ENCODE results near the gene APOA1.

Gene APOA1

DNA sequence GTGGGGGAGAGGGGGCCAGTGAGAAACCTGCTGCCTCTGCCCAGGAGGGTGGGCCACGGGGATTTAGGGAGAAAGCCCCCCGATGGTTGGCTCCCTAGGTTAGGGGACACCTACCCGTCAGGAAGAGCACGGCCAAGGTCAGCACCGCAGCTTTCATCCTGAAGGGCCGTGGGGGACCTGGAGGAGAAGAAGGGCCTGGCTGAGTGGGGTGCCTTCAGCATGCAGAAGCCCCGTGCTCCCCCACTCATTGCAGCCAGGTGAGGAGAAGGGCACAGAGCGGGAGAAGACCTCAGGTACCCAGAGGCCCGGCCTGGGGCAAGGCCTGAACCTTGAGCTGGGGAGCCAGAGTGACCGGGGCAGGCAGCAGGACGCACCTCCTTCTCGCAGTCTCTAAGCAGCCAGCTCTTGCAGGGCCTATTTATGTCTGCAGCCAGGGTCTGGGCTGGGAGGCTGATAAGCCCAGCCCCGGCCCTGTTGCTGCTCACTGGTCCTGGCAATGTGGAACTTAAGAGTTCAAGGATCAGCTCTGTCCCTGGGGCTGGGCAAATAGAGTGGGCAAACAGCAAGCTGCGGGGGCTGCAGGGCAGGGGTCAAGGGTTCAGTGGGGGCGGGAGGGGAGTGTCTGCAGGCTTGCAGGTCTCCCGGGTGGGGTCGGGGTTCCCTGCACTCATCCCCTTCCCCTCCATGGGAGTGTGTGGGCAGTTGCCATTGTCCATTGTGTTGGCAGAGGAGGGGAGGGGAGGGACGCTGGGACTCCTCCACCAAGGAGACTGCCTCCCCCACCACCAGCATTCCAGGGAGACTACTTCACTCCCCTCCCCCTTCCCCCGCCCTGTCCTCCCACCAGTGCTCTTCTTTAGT lies at the start of gene APOA1:
APOA1 (minus strand) TSS at position 392 of the 861 bp plus-strand sequence; CDS start at position 157, 235 bp downstream.
- no peak within 1 kb of the TSS for H3K4me3 ChIP-seq (ENCODE audit: low read depth, low read length)
- H3K36me3 ChIP-seq (ENCODE audit: control insufficient read depth, insufficient read depth, low read length): no peaks in the 10 kb centered on the region
- no peak within 1 kb of the TSS for H3K27ac ChIP-seq (ENCODE audit: low read depth, low read length)
- peaks cover 26% of the 10 kb centered on the region for H3K4me1 ChIP-seq (ENCODE audit: control insufficient read depth, insufficient read depth, low read length)
- no peak within 1 kb of the TSS for H3K9ac ChIP-seq (ENCODE audit: low read length)
- no peaks in the 10 kb centered on the region for H3K9me3 ChIP-seq (ENCODE audit: control insufficient read depth, insufficient read depth, low read depth, low read length)
- peaks cover 9% of the 10 kb centered on the region for H3K27me3 ChIP-seq (ENCODE audit: control insufficient read depth, insufficient read depth, low read length)

DNA sequence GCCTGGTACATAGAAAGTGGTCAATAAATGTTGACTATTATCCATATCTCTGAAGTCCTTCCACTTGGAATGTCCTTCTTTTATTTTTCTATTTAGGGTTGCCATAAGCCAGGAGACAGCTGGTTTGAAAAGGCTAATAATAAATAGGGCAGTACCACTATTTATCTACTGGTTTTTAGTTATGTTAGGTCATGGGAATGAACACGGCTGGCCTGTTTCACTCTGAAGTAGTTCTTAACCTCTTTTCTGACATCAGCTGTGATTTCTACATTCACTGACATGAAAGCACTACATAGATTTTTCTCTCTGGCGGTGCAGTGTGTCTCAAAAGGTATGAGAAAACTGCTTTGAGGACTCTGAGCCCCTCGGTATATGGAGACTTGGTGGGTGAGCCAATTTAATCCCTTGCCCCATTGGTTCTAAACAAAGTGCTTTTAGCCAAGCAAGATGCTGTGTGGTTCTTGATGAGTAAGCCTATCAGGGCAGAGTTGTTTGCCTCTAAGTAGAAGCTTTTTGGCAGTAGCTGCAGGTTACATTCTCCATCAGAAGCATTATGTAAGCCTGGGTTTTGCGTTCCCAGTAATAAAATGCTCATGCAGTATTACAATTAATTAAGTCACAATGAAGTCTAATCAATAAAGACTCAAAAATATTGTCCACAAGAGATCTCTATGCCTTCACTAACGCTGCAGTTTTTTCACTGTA lies 48.7 kb upstream of the APOA1 start:
- no peak overlapping the region for H3K4me3 ChIP-seq (ENCODE audit: low read depth, low read length)
- no peak overlapping the region for H3K9ac ChIP-seq (ENCODE audit: low read length)
- H3K27me3 ChIP-seq (ENCODE audit: control insufficient read depth, insufficient read depth, low read length): no peaks in the 10 kb centered on the region
- H3K27ac ChIP-seq (ENCODE audit: low read depth, low read length): no peak overlapping the region
- H3K9me3 ChIP-seq (ENCODE audit: control insufficient read depth, insufficient read depth, low read depth, low read length): no peaks in the 10 kb centered on the region
- no peaks in the 10 kb centered on the region for H3K4me1 ChIP-seq (ENCODE audit: control insufficient read depth, insufficient read depth, low read length)
- H3K36me3 ChIP-seq (ENCODE audit: control insufficient read depth, insufficient read depth, low read length): no peaks in the 10 kb centered on the region

GRCh38 chr11:116882386-116882785 lies 45.0 kb upstream of the APOA1 start:
- no peaks in the 10 kb centered on the region for H3K27me3 ChIP-seq (ENCODE audit: control insufficient read depth, insufficient read depth, low read length)
- no peak overlapping the region for H3K27ac ChIP-seq (ENCODE audit: low read depth, low read length)
- H3K36me3 ChIP-seq (ENCODE audit: control insufficient read depth, insufficient read depth, low read length): no peaks in the 10 kb centered on the region
- H3K4me1 ChIP-seq (ENCODE audit: control insufficient read depth, insufficient read depth, low read length): no peaks in the 10 kb centered on the region
- H3K9me3 ChIP-seq (ENCODE audit: control insufficient read depth, insufficient read depth, low read depth, low read length): no peaks in the 10 kb centered on the region
- H3K9ac ChIP-seq (ENCODE audit: low read length): no peak overlapping the region
- H3K4me3 ChIP-seq (ENCODE audit: low read depth, low read length): no peak overlapping the region

- Histone ChIP-seq H3K27ac (ENCODE audit: low read depth, low read length) (no peak overlapping the region), H3K9ac (ENCODE audit: low read length) (no peak overlapping the region)
These were observed 43.7 kb upstream of the APOA1 start for GRCh38 chr11:116881143-116881542.

GRCh38 chr11:116879800-116880625 lies 42.6 kb upstream of the APOA1 start:
- H3K4me1 ChIP-seq (ENCODE audit: control insufficient read depth, insufficient read depth, low read length): no peaks in the 10 kb centered on the region
- no peak overlapping the region for H3K9ac ChIP-seq (ENCODE audit: low read length)
- H3K9me3 ChIP-seq (ENCODE audit: control insufficient read depth, insufficient read depth, low read depth, low read length): no peaks in the 10 kb centered on the region
- H3K4me3 ChIP-seq (ENCODE audit: low read depth, low read length): no peak overlapping the region
- H3K27me3 ChIP-seq (ENCODE audit: control insufficient read depth, insufficient read depth, low read length): no peaks in the 10 kb centered on the region
- H3K36me3 ChIP-seq (ENCODE audit: control insufficient read depth, insufficient read depth, low read length): peaks cover 10% of the 10 kb centered on the region
- H3K27ac ChIP-seq (ENCODE audit: low read depth, low read length): no peak overlapping the region

More at GRCh38 chr11:116881143-116881542, 43.7 kb upstream of the APOA1 start:
- Histone ChIP-seq H3K4me1 (ENCODE audit: control insufficient read depth, insufficient read depth, low read length) (no peaks in the 10 kb centered on the region), H3K9me3 (ENCODE audit: control insufficient read depth, insufficient read depth, low read depth, low read length) (no peaks in the 10 kb centered on the region), H3K36me3 (ENCODE audit: control insufficient read depth, insufficient read depth, low read length) (0 out of 2 replicates have a peak, but pooled peaks cover under 1% of the 10 kb centered on the region), H3K27me3 (ENCODE audit: control insufficient read depth, insufficient read depth, low read length) (no peaks in the 10 kb centered on the region), H3K4me3 (ENCODE audit: low read depth, low read length) (no peak overlapping the region)

GRCh38 chr11:116876656-116877055 lies 39.2 kb upstream of the APOA1 start:
- Histone ChIP-seq H3K36me3 (ENCODE audit: control insufficient read depth, insufficient read depth, low read length) (peaks cover 39% of the 10 kb centered on the region), H3K9ac (ENCODE audit: low read length) (no peak overlapping the region), H3K27me3 (ENCODE audit: control insufficient read depth, insufficient read depth, low read length) (no peaks in the 10 kb centered on the region), H3K4me1 (ENCODE audit: control insufficient read depth, insufficient read depth, low read length) (no peaks in the 10 kb centered on the region), H3K4me3 (ENCODE audit: low read depth, low read length) (no peak overlapping the region), H3K9me3 (ENCODE audit: control insufficient read depth, insufficient read depth, low read depth, low read length) (no peaks in the 10 kb centered on the region), H3K27ac (ENCODE audit: low read depth, low read length) (no peak overlapping the region)

DNA sequence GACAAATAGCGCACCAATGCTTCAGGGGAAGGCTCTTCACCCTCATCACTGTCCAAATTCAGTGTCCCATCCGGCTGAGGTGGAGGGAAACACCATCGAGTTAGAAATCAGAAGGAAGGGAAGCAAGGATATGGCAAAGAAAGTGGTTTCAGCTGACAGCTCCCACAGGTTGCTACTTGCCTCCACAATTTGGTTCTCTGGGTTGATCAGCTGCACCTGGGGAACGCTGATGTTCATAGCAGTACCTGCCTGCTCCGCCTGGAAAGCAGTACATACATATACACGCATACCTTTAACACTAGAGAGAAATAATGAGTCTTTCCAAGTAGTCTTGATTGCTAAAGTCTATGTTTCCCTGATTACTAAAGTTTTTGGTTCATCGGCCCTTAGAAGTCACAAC lies 37.8 kb upstream of the APOA1 start:
- no peaks in the 10 kb centered on the region for H3K4me1 ChIP-seq (ENCODE audit: control insufficient read depth, insufficient read depth, low read length)
- H3K4me3 ChIP-seq (ENCODE audit: low read depth, low read length): no peak overlapping the region
- no peaks in the 10 kb centered on the region for H3K9me3 ChIP-seq (ENCODE audit: control insufficient read depth, insufficient read depth, low read depth, low read length)
- H3K27me3 ChIP-seq (ENCODE audit: control insufficient read depth, insufficient read depth, low read length): no peaks in the 10 kb centered on the region
- H3K9ac ChIP-seq (ENCODE audit: low read length): no peak overlapping the region
- no peak overlapping the region for H3K27ac ChIP-seq (ENCODE audit: low read depth, low read length)
- peaks cover 53% of the 10 kb centered on the region for H3K36me3 ChIP-seq (ENCODE audit: control insufficient read depth, insufficient read depth, low read length)

GRCh38 chr11:116874251-116874650 lies 36.8 kb upstream of the APOA1 start:
- Histone ChIP-seq H3K36me3 (ENCODE audit: control insufficient read depth, insufficient read depth, low read length) (peaks cover 62% of the 10 kb centered on the region), H3K27me3 (ENCODE audit: control insufficient read depth, insufficient read depth, low read length) (no peaks in the 10 kb centered on the region), H3K27ac (ENCODE audit: low read depth, low read length) (no peak overlapping the region), H3K4me3 (ENCODE audit: low read depth, low read length) (no peak overlapping the region), H3K9ac (ENCODE audit: low read length) (no peak overlapping the region), H3K9me3 (ENCODE audit: control insufficient read depth, insufficient read depth, low read depth, low read length) (no peaks in the 10 kb centered on the region), H3K4me1 (ENCODE audit: control insufficient read depth, insufficient read depth, low read length) (no peaks in the 10 kb centered on the region)

DNA sequence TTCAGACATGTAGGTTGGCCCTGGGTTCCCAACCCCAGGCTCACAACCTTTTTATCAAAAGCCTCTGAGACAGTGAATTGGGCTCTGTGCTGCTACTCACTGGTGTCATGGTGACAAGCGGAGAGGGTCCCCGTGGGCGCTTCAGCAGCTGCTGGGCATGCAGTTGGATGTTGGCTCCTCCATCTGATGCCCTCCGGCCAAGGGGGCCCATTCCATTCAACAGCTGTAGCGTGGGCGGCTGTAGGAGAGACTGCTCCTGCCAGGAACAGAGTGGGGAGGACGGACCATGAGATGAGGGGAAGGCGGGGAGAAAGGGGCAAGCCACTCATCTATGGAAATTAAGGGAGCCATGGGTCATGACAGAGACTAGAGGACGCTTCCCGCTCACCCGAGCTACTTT lies 36.0 kb upstream of the APOA1 start:
- Histone ChIP-seq H3K9ac (ENCODE audit: low read length) (no peak overlapping the region), H3K4me1 (ENCODE audit: control insufficient read depth, insufficient read depth, low read length) (no peaks in the 10 kb centered on the region), H3K36me3 (ENCODE audit: control insufficient read depth, insufficient read depth, low read length) (peaks cover 70% of the 10 kb centered on the region), H3K27me3 (ENCODE audit: control insufficient read depth, insufficient read depth, low read length) (no peaks in the 10 kb centered on the region), H3K4me3 (ENCODE audit: low read depth, low read length) (no peak overlapping the region), H3K27ac (ENCODE audit: low read depth, low read length) (no peak overlapping the region), H3K9me3 (ENCODE audit: control insufficient read depth, insufficient read depth, low read depth, low read length) (no peaks in the 10 kb centered on the region)

DNA sequence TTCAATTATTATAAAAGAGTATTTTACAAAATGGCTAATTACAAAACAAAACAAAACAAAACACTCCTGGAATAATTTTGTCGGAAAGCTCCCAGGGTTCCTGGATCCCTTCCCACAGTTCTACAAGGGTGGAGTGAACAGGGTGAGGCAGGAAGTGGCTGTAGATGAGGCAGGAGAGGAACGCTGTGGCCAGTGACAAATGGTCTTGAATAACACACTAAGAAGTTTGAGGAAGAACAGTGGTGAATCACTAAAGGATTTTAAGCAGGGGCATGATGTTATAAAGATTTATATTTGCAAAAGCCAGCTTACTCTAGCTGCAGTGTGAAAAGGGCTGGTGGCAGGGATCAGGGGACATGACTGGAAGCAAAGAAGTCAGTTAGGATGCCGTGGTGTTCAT lies 33.8 kb upstream of the APOA1 start:
- Histone ChIP-seq H3K27ac (ENCODE audit: low read depth, low read length) (no peak overlapping the region), H3K4me1 (ENCODE audit: control insufficient read depth, insufficient read depth, low read length) (no peaks in the 10 kb centered on the region), H3K4me3 (ENCODE audit: low read depth, low read length) (no peak overlapping the region), H3K9ac (ENCODE audit: low read length) (no peak overlapping the region), H3K9me3 (ENCODE audit: control insufficient read depth, insufficient read depth, low read depth, low read length) (no peaks in the 10 kb centered on the region), H3K27me3 (ENCODE audit: control insufficient read depth, insufficient read depth, low read length) (no peaks in the 10 kb centered on the region), H3K36me3 (ENCODE audit: control insufficient read depth, insufficient read depth, low read length) (peaks cover 89% of the 10 kb centered on the region)
